Endodermal cell (in vitro differentiated cells): ENCODE measurements around the gene STUB1. TPM values are rescaled to one million over a fixed set of nuclear protein-coding genes. Genes with fewer than 3 reads are reported as not detected.

Experiments
- DNase-seq: peaks from one replicate; pipeline ENCODE4 v3.0.0-alpha.2; 2017
- H3K27ac ChIP-seq: 2 replicates; pipeline ENCODE4 v1.5.1; 2013; ENCODE audit warnings: mild to moderate bottlenecking, low read depth, low read length, moderate library complexity
- H3K27me3 ChIP-seq: 2 replicates; pipeline ENCODE4 v1.6.1; 2013; ENCODE audit warnings: mild to moderate bottlenecking, low read length, moderate library complexity; ENCODE audit not compliant: insufficient read depth, control insufficient read depth, poor library complexity, severe bottlenecking
- H3K36me3 ChIP-seq: 2 replicates; pipeline ENCODE4 v1.7.0; 2013; ENCODE audit warnings: mild to moderate bottlenecking, low read length, moderate library complexity; ENCODE audit not compliant: control insufficient read depth, insufficient read depth
- H3K4me1 ChIP-seq: one replicate; pipeline ENCODE4 v1.7.0; 2013; ENCODE audit warnings: low read length; ENCODE audit not compliant: control insufficient read depth, insufficient read depth
- H3K4me3 ChIP-seq: 2 replicates; pipeline ENCODE4 v1.5.1; 2013; ENCODE audit warnings: mild to moderate bottlenecking, low read length, moderate library complexity
- H3K9ac ChIP-seq: 2 replicates; pipeline ENCODE4 v1.6.1; 2013; ENCODE audit warnings: mild to moderate bottlenecking, low read length, moderate library complexity; ENCODE audit not compliant: poor library complexity, severe bottlenecking; ENCODE audit errors: extremely low read depth
- H3K9me3 ChIP-seq: 2 replicates; pipeline ENCODE4 v1.6.1; 2013; ENCODE audit warnings: mild to moderate bottlenecking, low read length, moderate library complexity; ENCODE audit not compliant: control insufficient read depth
- H3K27ac Mint-ChIP-seq: 2 replicates; pipeline ENCODE4 v1.8.0; 2020; ENCODE audit warnings: mixed read lengths
- H3K27me3 Mint-ChIP-seq: 2 replicates; pipeline ENCODE4 v1.8.0; 2021; ENCODE audit warnings: mild to moderate bottlenecking, mixed read lengths; ENCODE audit not compliant: insufficient read depth
- H3K36me3 Mint-ChIP-seq: 2 replicates; pipeline ENCODE4 v1.8.0; 2020; ENCODE audit warnings: low read depth, mixed read lengths
- H3K4me1 Mint-ChIP-seq: 2 replicates; pipeline ENCODE4 v1.8.0; 2020; ENCODE audit warnings: mixed read lengths
- H3K4me3 Mint-ChIP-seq: 2 replicates; pipeline ENCODE4 v1.8.0; 2020; ENCODE audit warnings: mild to moderate bottlenecking, moderate library complexity, mixed read lengths
- H3K9me3 Mint-ChIP-seq: 2 replicates; pipeline ENCODE4 v1.8.0; 2020; ENCODE audit warnings: mild to moderate bottlenecking, mixed read lengths
- WGBS, 2 experiments: methylation state at CpG; one replicate each; pipeline versions ENCODE4 v1.1.5 to v1.1.7; 2013; ENCODE audit warnings: missing lambda C conversion rate in 2 of 2, mixed read lengths in 1 of 2; ENCODE audit not compliant: insufficient coverage in 1 of 2, insufficient read length in 1 of 2; 5-methylcytosine and 5-hydroxymethylcytosine counted together
- total RNA-seq, 2 donors: library from RNA; stranded (reverse); fragmentation: NEBNext Ultra II Directional in 1 of 2; extraction: Animal tissue kit (Norgen Biotek cat#: 25700) in 1 of 2; gene quantifications; 2 replicates in 1 of 2; 3 replicates in 1 of 2; pipeline ENCODE4 v1.2.1, GENCODE V29; 2021
- TF ChIP-seq, protein P1 (sequence below): fragments of 200-600 bp; sonication (generic); conservative IDR thresholded peaks from 2 replicates; pipeline ENCODE4 v1.5.0; 2021; ENCODE audit warnings: antibody characterized with exemption, mild to moderate bottlenecking

Gene STUB1
- total RNA-seq, 2 donors from 2014 or later = 105 to 124 TPM

DNA sequence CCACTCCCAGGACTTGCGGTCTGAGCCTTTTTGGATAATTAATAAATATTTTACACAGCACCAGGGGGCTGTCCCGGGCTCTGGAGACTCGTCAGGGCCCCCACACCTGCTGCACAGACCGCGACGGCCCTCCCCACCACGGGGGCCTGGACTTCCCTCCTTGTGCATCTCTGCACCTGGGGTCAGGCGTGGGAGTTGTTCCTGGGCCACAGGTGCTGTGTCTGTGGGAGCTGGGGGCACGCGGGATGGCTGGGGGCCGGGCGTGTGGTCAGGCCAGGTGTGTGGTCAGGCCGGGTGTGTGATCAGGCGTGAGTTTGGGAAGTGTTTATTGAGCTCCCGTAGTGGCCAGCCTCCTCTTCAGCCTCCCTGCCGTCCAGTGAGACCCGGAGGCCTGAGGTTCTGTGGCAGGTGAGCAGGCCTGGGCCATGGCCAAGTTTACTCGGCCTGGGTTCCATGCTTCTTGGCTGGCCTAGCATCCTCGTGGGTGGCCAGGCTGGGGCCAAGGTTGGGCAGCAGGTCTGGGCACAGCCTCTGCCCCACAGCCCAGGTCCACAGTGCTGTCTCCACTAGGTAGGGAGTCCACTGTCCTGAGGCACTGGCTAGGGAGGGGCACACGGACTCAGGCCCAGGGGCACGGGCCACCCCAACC, 1.9 kb upstream of the STUB1 start:
- Histone ChIP-seq H3K27me3 (no peaks in the 10 kb centered on the region), H3K36me3 (peaks cover 32% of the 10 kb centered on the region), H3K27ac (no peak overlapping the region), H3K4me3 (no peak overlapping the region), H3K4me1 (peaks cover 18% of the 10 kb centered on the region), H3K9ac (no peak overlapping the region), H3K9me3 (no peaks in the 10 kb centered on the region)
- TF ChIP-seq, protein P1, sequence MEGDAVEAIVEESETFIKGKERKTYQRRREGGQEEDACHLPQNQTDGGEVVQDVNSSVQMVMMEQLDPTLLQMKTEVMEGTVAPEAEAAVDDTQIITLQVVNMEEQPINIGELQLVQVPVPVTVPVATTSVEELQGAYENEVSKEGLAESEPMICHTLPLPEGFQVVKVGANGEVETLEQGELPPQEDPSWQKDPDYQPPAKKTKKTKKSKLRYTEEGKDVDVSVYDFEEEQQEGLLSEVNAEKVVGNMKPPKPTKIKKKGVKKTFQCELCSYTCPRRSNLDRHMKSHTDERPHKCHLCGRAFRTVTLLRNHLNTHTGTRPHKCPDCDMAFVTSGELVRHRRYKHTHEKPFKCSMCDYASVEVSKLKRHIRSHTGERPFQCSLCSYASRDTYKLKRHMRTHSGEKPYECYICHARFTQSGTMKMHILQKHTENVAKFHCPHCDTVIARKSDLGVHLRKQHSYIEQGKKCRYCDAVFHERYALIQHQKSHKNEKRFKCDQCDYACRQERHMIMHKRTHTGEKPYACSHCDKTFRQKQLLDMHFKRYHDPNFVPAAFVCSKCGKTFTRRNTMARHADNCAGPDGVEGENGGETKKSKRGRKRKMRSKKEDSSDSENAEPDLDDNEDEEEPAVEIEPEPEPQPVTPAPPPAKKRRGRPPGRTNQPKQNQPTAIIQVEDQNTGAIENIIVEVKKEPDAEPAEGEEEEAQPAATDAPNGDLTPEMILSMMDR = no peak
- Mint-ChIP-seq H3K9me3 (no peaks in the 10 kb centered on the region), H3K27ac (no peak overlapping the region), H3K4me3 (no peak overlapping the region), H3K4me1 (peaks cover 23% of the 10 kb centered on the region), H3K36me3 (peaks cover 19% of the 10 kb centered on the region), H3K27me3 (no peaks in the 10 kb centered on the region)
- WGBS, 2 experiments = 91 to 96% methylated on average over 13 to 21 of the region's 21 CpGs
- no peak for DNase-seq

DNA sequence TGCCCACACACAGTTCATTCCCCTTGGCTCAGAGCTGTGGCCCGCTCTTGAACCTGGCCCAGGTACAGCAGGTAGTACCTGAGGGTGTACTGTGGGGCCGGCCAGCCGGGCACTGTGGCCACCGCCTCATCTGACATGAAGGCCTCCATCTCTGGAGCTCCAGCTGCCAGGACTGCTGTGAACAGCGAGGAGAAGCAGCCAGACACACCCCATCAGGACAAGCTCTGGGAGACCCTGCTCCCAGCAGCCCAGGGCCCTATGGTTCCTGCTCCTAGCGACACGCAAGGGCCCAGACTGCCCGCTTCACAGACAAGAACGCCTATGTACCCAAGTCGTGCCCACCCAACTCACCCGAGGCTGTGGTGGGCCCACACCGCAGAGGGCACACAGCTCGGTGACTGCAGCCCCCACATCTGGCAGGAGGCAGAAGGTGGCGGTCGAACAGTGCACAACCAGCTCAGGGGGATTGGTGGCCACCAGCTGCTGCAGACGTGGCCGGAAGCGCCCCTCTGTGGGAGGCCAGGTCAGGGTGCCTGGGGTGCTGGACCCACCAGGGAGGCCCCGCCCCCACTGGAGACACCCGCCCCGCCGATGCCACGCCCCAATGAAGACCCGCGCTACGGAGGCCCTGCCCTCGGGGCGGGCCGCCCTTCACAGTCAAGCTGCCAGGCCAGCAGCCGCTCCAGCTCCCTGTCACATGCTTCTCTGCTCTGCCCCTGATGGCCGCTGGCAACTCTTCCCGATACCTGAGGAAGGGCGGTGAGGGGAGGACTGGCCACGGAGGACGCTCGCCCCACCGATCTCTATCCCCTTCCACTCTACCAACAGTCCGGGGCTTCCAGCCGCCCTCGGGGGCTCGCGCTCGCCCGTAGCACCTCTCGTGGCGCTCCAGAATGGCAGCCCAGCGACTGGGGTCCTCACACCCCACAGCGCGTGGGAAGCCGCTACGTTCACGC, 1.1 kb upstream of the STUB1 start:
- TF ChIP-seq, protein P1 = no peak
- peaks cover 19% of the 10 kb centered on the region for H3K36me3 Mint-ChIP-seq
- H3K4me1 ChIP-seq = peaks cover 18% of the 10 kb centered on the region
- WGBS, 2 experiments = 37 to 59% methylated on average over 20 to 52 of the region's 52 CpGs
- H3K27me3 ChIP-seq = no peaks in the 10 kb centered on the region
- H3K9me3 ChIP-seq = no peaks in the 10 kb centered on the region
- H3K27me3 Mint-ChIP-seq = no peaks in the 10 kb centered on the region
- H3K27ac Mint-ChIP-seq = peak overlapping the region; percentile 70
- H3K4me3 Mint-ChIP-seq = peak overlapping the region; percentile 73
- no peak overlapping the region for H3K9ac ChIP-seq
- no peaks in the 10 kb centered on the region for H3K9me3 Mint-ChIP-seq
- DNase-seq = peak; percentile 90
- no peak overlapping the region for H3K4me3 ChIP-seq
- H3K4me1 Mint-ChIP-seq = peaks cover 23% of the 10 kb centered on the region
- peaks cover 27% of the 10 kb centered on the region for H3K36me3 ChIP-seq
- H3K27ac ChIP-seq = peak overlapping the region; percentile 70

DNA sequence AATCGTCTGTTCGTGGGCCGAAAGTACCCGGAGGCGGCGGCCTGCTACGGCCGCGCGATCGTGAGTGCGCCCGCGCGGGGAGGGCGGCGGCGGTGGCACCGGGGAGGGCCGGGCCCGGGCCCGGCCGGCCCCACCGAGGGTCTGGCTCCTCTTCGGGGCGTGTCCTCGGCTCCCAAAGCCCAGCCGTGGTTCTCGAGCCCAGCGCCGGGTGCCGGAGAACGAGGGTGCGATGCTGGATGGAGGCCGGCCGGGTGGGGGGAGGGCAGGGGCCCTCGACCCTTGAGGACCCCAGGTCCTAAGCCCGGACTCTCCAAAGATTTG, 375 bp downstream of the STUB1 start:
- Histone ChIP-seq H3K9me3 (no peaks in the 10 kb centered on the region), H3K4me3 (peak overlapping the region; percentile 91), H3K27me3 (no peaks in the 10 kb centered on the region), H3K9ac (peak overlapping the region; percentile 76), H3K27ac (peak overlapping the region; percentile 17), H3K36me3 (peaks cover 27% of the 10 kb centered on the region), H3K4me1 (peaks cover 18% of the 10 kb centered on the region)
- Mint-ChIP-seq H3K9me3 (no peaks in the 10 kb centered on the region), H3K27ac (peak overlapping the region; percentile 48), H3K4me3 (peak overlapping the region; percentile 73), H3K36me3 (peaks cover 22% of the 10 kb centered on the region), H3K4me1 (peaks cover 17% of the 10 kb centered on the region), H3K27me3 (no peaks in the 10 kb centered on the region)
- WGBS, 2 experiments = 0% methylated on average over 12 to 38 of the region's 38 CpGs
- TF ChIP-seq, protein P1 = no peak
- DNase-seq = peak; percentile 63
